SU-DHL-6 (cell line): ENCODE results near the gene MYO1D.

ENCODE experiments used
- H2AFZ ChIP-seq: fragments of 200-600 bp; sonication (generic); 2 replicates; pipeline ENCODE4 v1.6.1; 2014; ENCODE audit warnings: low read depth, mild to moderate bottlenecking, moderate library complexity, mixed read lengths, antibody characterized with exemption, low read length; ENCODE audit not compliant: severe bottlenecking
- H3F3A ChIP-seq: fragments of 200-600 bp; shearing (Covaris generic); 2 replicates; pipeline ENCODE4 v1.6.0; 2016; ENCODE audit warnings: antibody characterized with exemption, mild to moderate bottlenecking; ENCODE audit not compliant: insufficient read depth
- H3K27ac ChIP-seq: fragments of 200-600 bp; sonication (generic); 2 replicates; pipeline ENCODE4 v1.5.1; 2016; ENCODE audit warnings: low read depth, mild to moderate bottlenecking, low read length, moderate library complexity, mixed read lengths
- H3K27me3 ChIP-seq: fragments of 200-600 bp; sonication (generic), shearing (Covaris generic); 2 replicates; pipeline ENCODE4 v1.6.0; 2014; ENCODE audit warnings: mild to moderate bottlenecking, low read length
- H3K36me3 ChIP-seq: fragments of 200-600 bp; sonication (generic); 2 replicates; pipeline ENCODE4 v1.6.1; 2014; ENCODE audit warnings: mild to moderate bottlenecking, low read length, mixed read lengths
- H3K4me2 ChIP-seq: fragments of 300-600, 200-600 bp; shearing (Covaris generic), sonication (generic); 2 replicates; pipeline ENCODE4 v1.6.0; 2014; ENCODE audit warnings: low read length, low read depth, mild to moderate bottlenecking; ENCODE audit not compliant: poor library complexity, severe bottlenecking
- H3K4me3 ChIP-seq: fragments of 200-600 bp; sonication (generic); 2 replicates; pipeline ENCODE4 v1.5.1; 2014; ENCODE audit warnings: antibody characterized with exemption, low read length, mild to moderate bottlenecking, mixed read lengths; ENCODE audit not compliant: insufficient read depth, poor library complexity, severe bottlenecking
- H3K79me2 ChIP-seq: fragments of 200-600 bp; sonication (generic); 2 replicates; pipeline ENCODE4 v1.6.1; 2014; ENCODE audit warnings: mild to moderate bottlenecking, low read length, moderate library complexity; ENCODE audit not compliant: insufficient read depth
- H3K9ac ChIP-seq: fragments of 200-600 bp; sonication (generic); 2 replicates; pipeline ENCODE4 v1.7.0; 2014; ENCODE audit warnings: mild to moderate bottlenecking, low read length
- H3K9me2 ChIP-seq: fragments of 200-600 bp; sonication (generic); replicated peaks from 2 replicates; pipeline ENCODE4 v1.6.1; 2014; ENCODE audit warnings: low read length; ENCODE audit not compliant: insufficient read depth
- H3K9me3 ChIP-seq: fragments of 200-600 bp; sonication (generic); 2 replicates; pipeline ENCODE4 v1.6.1; 2014; ENCODE audit warnings: low read length, mixed read lengths; ENCODE audit not compliant: insufficient read depth
- H4K20me1 ChIP-seq: fragments of 200-600 bp; sonication (generic); 2 replicates; pipeline ENCODE4 v1.6.1; 2014; ENCODE audit warnings: low read depth, mild to moderate bottlenecking, antibody characterized with exemption, low read length, moderate library complexity, mixed read lengths
- EZH2phosphoT487 ChIP-seq: fragments of 200-600 bp; sonication (generic), shearing (Covaris generic); conservative IDR thresholded peaks from 2 replicates; pipeline ENCODE4 v1.6.1; 2018; ENCODE audit warnings: mild to moderate bottlenecking, antibody characterized with exemption, low read length, moderate library complexity, mixed read lengths
- TF ChIP-seq, protein P1 (sequence below): fragments of 200-600 bp; sonication (generic); IDR thresholded peaks from one replicate; pipeline ENCODE4 v1.5.1; 2017; ENCODE audit warnings: antibody characterized with exemption, mild to moderate bottlenecking, low read length, moderate library complexity; ENCODE audit not compliant: insufficient read depth, poor library complexity, severe bottlenecking

MYO1D gene

DNA sequence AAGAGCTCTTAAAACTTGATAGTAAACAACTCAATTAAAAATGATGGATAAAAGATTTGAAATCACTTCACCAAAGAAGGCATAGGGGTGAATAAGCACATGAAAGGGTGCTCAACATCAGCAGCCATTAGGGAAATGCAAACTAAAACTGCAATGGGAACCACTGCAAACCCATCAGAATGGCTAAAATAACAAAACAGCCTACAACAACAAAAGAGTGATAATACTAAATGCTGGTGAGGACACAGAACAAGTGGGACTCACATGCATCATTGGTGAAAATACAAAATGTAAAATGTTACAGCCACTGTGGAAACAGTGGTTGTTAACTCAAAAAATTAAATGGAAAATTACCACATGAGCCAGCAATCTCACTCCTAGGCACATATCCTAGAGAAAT lies 268.7 kb downstream of the MYO1D start:
- no peaks in the 10 kb centered on the region for H3K79me2 ChIP-seq
- H4K20me1 ChIP-seq: no peaks in the 10 kb centered on the region
- no peaks in the 10 kb centered on the region for H3K9me3 ChIP-seq
- H2AFZ ChIP-seq: no peak overlapping the region
- H3K4me3 ChIP-seq: no peak overlapping the region
- no peaks in the 10 kb centered on the region for H3K9me2 ChIP-seq
- no peaks in the 10 kb centered on the region for H3F3A ChIP-seq
- TF ChIP-seq, protein P1, sequence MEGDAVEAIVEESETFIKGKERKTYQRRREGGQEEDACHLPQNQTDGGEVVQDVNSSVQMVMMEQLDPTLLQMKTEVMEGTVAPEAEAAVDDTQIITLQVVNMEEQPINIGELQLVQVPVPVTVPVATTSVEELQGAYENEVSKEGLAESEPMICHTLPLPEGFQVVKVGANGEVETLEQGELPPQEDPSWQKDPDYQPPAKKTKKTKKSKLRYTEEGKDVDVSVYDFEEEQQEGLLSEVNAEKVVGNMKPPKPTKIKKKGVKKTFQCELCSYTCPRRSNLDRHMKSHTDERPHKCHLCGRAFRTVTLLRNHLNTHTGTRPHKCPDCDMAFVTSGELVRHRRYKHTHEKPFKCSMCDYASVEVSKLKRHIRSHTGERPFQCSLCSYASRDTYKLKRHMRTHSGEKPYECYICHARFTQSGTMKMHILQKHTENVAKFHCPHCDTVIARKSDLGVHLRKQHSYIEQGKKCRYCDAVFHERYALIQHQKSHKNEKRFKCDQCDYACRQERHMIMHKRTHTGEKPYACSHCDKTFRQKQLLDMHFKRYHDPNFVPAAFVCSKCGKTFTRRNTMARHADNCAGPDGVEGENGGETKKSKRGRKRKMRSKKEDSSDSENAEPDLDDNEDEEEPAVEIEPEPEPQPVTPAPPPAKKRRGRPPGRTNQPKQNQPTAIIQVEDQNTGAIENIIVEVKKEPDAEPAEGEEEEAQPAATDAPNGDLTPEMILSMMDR: no peak
- no peak for TF ChIP-seq EZH2phosphoT487
- no peak overlapping the region for H3K4me2 ChIP-seq
- no peak overlapping the region for H3K9ac ChIP-seq
- H3K36me3 ChIP-seq: no peaks in the 10 kb centered on the region
- H3K27me3 ChIP-seq: no peaks in the 10 kb centered on the region
- H3K27ac ChIP-seq: no peak overlapping the region

DNA sequence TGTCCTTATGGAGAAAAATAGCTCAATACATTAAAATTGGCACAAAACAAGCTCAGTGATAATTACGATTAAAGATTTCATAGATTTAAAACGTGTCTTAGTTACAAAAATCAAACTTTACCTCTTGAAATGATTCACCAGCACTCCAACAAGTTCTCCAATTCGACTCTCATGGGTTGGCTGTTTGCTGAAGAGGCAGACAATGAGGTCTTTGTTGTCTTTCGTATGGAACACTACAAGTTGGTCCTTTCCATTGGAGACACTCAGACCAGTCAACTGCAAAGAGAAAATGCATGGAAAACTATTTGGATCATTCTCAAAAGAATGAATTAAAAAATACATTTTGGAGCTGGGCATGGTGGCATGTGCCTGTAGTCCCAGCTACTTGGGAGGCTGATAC lies 272.0 kb downstream of the MYO1D start:
- TF ChIP-seq EZH2phosphoT487: no peak
- TF ChIP-seq, protein P1: no peak
- Histone ChIP-seq H3K27me3 (no peaks in the 10 kb centered on the region), H3K4me3 (no peak overlapping the region), H4K20me1 (no peaks in the 10 kb centered on the region), H2AFZ (no peak overlapping the region), H3K27ac (no peak overlapping the region), H3F3A (no peaks in the 10 kb centered on the region), H3K4me2 (no peak overlapping the region), H3K79me2 (no peaks in the 10 kb centered on the region), H3K9ac (no peak overlapping the region), H3K36me3 (no peaks in the 10 kb centered on the region), H3K9me2 (no peaks in the 10 kb centered on the region), H3K9me3 (no peaks in the 10 kb centered on the region)

DNA sequence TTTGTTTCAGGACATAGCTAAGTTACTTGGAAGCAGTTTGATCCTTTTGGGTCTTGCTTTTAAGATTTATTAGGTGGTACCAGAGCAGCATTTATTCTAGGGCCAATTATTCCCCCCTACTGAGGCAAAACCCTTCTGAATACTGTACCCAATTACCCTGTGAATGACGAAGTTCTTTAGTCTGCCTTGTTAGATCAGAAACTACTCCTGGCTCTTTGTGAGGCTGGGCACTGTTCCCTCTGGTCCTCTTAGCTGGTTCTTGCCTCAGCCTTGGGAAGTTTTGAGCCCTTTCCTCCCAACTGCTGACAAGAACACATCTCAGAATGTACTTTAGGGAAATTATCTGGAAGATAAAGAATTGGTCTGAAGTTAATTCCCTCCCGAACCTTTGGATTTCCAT lies 274.5 kb downstream of the MYO1D start:
- Histone ChIP-seq H4K20me1 (no peaks in the 10 kb centered on the region), H3K9ac (no peak overlapping the region), H2AFZ (no peak overlapping the region), H3K27ac (no peak overlapping the region), H3K4me3 (no peak overlapping the region), H3K27me3 (no peaks in the 10 kb centered on the region), H3K4me2 (no peak overlapping the region), H3K36me3 (no peaks in the 10 kb centered on the region), H3K9me3 (no peaks in the 10 kb centered on the region), H3K79me2 (no peaks in the 10 kb centered on the region), H3K9me2 (no peaks in the 10 kb centered on the region), H3F3A (no peaks in the 10 kb centered on the region)
- TF ChIP-seq, protein P1: no peak
- no peak for TF ChIP-seq EZH2phosphoT487
